ENCODE results near the gene ADAMTSL4. TPM values are rescaled to one million over a fixed set of nuclear protein-coding genes. Genes with fewer than 3 reads are reported as not detected.
A peak's percentile ranks its signal among the peaks of the same experiment; 100 is the strongest.
"Not testable (repeated sequence)": the region's sequence is repeated elsewhere in the genome, so short reads cannot be mapped to it uniquely, and the experiment has no call there.

Gene ADAMTSL4
- total RNA-seq, 1 donor from 2014 or later: 12.5 TPM

DNA sequence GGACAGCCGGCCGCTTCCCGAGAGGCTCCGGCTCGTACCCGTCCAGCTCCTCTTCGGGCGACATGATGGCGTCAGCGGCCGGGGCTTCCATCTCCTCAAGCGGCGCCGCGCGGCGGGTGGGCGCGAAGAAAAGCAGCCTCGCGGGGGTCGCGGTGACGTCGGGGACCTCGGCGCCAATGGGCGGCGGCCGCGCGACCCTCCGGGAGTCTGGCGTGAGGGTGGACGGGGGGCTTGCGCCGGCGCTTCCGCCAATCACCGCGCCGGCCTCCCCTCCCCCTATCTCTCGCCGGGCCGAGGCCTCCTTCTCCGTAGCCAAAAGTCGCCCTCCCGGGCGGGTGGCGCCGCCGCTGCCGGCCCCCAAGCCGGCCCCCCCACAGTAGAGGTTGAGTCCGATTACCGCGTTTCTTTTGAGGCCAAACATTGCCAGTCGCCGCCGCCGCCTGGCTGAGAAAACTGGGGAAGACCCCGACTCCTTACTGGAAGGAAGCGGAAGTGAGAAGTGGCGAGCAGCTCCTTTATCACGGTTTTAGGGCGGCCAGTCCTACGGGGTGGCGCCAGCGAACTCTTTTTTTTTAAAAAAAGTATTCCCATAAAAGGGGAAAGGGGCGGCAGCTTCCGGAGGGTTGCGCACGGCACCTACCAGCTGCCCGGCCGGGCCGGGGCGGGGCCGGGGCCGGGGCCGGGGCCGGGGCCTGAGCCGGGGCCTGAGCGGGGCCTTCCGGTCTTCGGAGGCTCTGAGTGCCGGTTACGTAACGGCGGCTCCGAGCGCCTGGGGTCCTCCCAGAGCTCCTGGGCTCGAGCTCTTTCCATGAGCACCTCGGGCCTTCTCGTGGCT is 30.1 kb downstream of the ADAMTSL4 start, which contains the start of gene MCL1:
MCL1 (minus strand) TSS at position 501 of the 835 bp plus-strand sequence; CDS start at position 421, 80 bp downstream.
- no peaks in the 10 kb centered on the region for H3K27me3 Mint-ChIP-seq
- peaks cover 33% of the 10 kb centered on the region for H3K4me1 Mint-ChIP-seq (ENCODE audit: unreplicated experiment)
- H3K4me3 Mint-ChIP-seq: peak within 1 kb of the TSS; percentile 94

DNA sequence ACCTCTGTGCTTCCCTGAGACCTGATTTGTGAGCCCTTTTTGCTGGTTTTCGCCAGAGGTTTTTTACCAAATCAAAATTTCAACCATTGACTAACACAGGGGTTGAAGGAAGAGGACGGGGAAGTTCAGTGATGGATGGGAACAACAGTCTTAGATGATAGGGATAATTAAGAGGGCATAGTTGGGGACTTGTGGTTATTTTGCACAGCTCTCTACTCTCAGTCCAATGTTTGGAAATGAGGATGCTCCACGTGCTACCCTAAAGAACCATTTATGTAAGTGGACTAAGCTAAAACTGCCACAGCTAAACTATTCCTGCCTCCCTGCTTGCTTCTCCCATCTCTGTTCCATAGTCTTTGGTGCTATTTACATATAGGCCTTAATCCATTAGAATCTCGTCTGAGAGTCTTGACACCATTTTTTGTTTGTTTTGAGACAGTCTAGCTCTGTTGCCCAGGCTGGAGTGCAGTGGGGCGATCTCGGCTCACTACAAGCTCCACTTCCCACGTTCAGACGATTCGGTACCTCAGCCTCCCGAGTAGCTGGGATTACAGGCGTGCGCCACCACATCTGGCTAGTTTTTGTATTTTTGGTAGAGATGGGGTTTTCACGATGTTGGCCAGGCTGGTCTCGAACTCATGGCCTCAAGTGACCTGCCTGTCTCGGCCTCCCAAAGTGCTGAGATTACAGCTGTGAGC is 30.9 kb downstream of the ADAMTSL4 start:
- Mint-ChIP-seq H3K27me3 (no peaks in the 10 kb centered on the region), H3K27ac (peak overlapping the region; percentile 93), H3K9me3 (no peaks in the 10 kb centered on the region), H3K36me3 (peaks cover 36% of the 10 kb centered on the region), H3K4me3 (peak overlapping the region; percentile 90), H3K4me1 (ENCODE audit: unreplicated experiment) (peaks cover 26% of the 10 kb centered on the region)
- DNase-seq (ENCODE audit: extremely low spot score, unreplicated experiment): no peak
- TF ChIP-seq, protein P1, sequence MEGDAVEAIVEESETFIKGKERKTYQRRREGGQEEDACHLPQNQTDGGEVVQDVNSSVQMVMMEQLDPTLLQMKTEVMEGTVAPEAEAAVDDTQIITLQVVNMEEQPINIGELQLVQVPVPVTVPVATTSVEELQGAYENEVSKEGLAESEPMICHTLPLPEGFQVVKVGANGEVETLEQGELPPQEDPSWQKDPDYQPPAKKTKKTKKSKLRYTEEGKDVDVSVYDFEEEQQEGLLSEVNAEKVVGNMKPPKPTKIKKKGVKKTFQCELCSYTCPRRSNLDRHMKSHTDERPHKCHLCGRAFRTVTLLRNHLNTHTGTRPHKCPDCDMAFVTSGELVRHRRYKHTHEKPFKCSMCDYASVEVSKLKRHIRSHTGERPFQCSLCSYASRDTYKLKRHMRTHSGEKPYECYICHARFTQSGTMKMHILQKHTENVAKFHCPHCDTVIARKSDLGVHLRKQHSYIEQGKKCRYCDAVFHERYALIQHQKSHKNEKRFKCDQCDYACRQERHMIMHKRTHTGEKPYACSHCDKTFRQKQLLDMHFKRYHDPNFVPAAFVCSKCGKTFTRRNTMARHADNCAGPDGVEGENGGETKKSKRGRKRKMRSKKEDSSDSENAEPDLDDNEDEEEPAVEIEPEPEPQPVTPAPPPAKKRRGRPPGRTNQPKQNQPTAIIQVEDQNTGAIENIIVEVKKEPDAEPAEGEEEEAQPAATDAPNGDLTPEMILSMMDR (conservative IDR thresholded peaks at IDR 0.05): no peak

More for the DNA sequence above, 30.1 kb downstream of the ADAMTSL4 start, which contains the start of gene MCL1:
- Mint-ChIP-seq H3K36me3 (peaks cover 44% of the 10 kb centered on the region), H3K9me3 (no peaks in the 10 kb centered on the region), H3K27ac (peak within 1 kb of the TSS; percentile 93)
- TF ChIP-seq, protein P1 (conservative IDR thresholded peaks at IDR 0.05): no peak
- peak; percentile 95 for DNase-seq (ENCODE audit: extremely low spot score, unreplicated experiment)

DNA sequence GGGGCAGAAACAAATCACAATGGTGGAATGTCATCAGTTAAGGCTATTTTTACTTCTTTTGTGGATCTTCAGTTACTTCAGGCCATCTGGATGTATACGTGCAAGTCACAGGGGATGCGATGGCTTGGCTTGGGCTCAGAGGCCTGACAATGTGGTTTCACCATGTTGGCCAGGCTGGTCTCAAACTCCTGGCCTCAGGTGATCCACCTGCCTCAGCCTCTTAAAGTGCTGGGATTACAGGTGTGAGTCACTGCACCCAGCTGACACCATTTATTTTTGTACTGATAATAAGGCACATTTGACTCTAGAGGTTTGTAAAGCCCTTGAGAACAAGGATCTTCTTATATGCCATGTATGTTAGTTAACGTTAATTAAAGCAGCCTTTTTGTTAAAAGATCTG is 31.8 kb downstream of the ADAMTSL4 start:
- Mint-ChIP-seq H3K27ac (peak overlapping the region; percentile 93), H3K4me3 (peak overlapping the region; percentile 90), H3K36me3 (peaks cover 28% of the 10 kb centered on the region), H3K4me1 (ENCODE audit: unreplicated experiment) (peaks cover 17% of the 10 kb centered on the region)
- H3K27me3 Mint-ChIP-seq; DNase-seq (ENCODE audit: extremely low spot score, unreplicated experiment); H3K9me3 Mint-ChIP-seq: not testable (repeated sequence)

- H3K27me3 Mint-ChIP-seq; H3K9me3 Mint-ChIP-seq; H3K27ac Mint-ChIP-seq; DNase-seq (ENCODE audit: extremely low spot score, unreplicated experiment); H3K4me3 Mint-ChIP-seq: not testable (repeated sequence)
- peaks cover 13% of the 10 kb centered on the region for H3K4me1 Mint-ChIP-seq (ENCODE audit: unreplicated experiment)
- peaks cover 25% of the 10 kb centered on the region for H3K36me3 Mint-ChIP-seq
Observed at GRCh38 chr1:150581437-150581836, 32.2 kb downstream of the ADAMTSL4 start.

DNA sequence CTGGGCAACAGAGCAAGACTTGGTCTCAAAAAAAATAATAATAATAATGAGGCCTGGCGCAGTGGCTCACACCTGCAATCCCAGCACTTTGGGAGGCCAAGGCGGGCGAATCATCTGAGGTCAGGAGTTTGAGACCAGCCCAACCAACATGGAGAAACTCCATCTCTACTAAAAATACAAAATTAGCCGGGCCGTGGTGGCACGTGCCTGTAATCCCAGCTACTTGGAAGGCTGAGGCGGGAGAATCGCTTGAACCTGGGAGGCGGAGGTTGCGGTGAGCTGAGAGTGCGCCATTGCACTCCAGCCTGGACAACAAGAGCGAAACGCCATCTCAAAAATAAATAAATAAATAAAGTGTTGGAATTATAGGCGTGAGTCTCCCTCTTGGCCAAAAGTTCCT is 32.8 kb downstream of the ADAMTSL4 start:
- H3K36me3 Mint-ChIP-seq: peaks cover 21% of the 10 kb centered on the region
- not testable (repeated sequence) for H3K9me3 Mint-ChIP-seq; H3K27me3 Mint-ChIP-seq; H3K27ac Mint-ChIP-seq; H3K4me3 Mint-ChIP-seq; DNase-seq (ENCODE audit: extremely low spot score, unreplicated experiment); H3K4me1 Mint-ChIP-seq (ENCODE audit: unreplicated experiment)

DNA sequence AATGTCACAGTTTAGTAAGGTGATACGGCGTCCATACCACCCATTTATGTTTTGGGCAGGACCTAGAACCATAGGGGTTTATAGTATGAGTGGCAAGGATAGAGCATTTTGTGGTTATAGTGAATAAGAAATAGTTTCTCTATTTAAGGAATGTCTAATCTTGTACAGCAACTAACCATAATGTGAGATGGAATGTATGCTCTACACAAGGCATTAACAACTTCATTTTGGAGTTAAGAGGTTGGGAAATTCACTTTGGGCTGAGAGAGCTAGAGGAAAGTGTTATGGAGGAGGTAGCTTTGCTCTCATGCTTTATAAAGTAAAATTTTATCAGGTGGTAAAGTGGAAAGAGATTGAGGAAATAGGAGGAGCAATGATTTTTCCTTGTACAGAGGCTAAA is 33.2 kb downstream of the ADAMTSL4 start:
- TF ChIP-seq, protein P1 (conservative IDR thresholded peaks at IDR 0.05): no peak
- no peaks in the 10 kb centered on the region for H3K9me3 Mint-ChIP-seq
- H3K27ac Mint-ChIP-seq: no peak overlapping the region
- no peak for DNase-seq (ENCODE audit: extremely low spot score, unreplicated experiment)
- no peak overlapping the region for H3K4me3 Mint-ChIP-seq
- peaks cover 17% of the 10 kb centered on the region for H3K36me3 Mint-ChIP-seq
- H3K27me3 Mint-ChIP-seq: no peaks in the 10 kb centered on the region
- H3K4me1 Mint-ChIP-seq (ENCODE audit: unreplicated experiment): peaks cover 6% of the 10 kb centered on the region
